HL-60 (cell line): ENCODE data around the gene PROK1.

Experiments used
- DNase-seq, 2 experiments: peaks; one replicate each; pipeline ENCODE4 v3.0.0-alpha.2; 2010 to 2020; ENCODE audit warnings: low read depth in 1 of 2, low spot score in 1 of 2
- H3K27ac ChIP-seq: fragments of 250-450 bp; sonication (Bioruptor Pico); replicated peaks from 2 replicates; pipeline ENCODE4 v1.5.1; 2020; ENCODE audit warnings: mild to moderate bottlenecking, moderate library complexity
- H3K27me3 ChIP-seq: fragments of 250-450 bp; sonication (Bioruptor Pico); 2 replicates; pipeline ENCODE4 v1.5.1; 2021; ENCODE audit warnings: mild to moderate bottlenecking, moderate library complexity; ENCODE audit not compliant: insufficient read depth, poor library complexity, severe bottlenecking
- H3K4me3 ChIP-seq: replicated peaks from 2 replicates; pipeline ENCODE4 v1.5.1; 2011; ENCODE audit warnings: mild to moderate bottlenecking, control low read depth, low read length; ENCODE audit not compliant: insufficient read depth
- CTCF ChIP-seq: IDR thresholded peaks from one replicate; pipeline ENCODE4 v1.5.1; 2011; ENCODE audit warnings: low read length, control low read depth, inconsistent platforms; ENCODE audit not compliant: insufficient read depth
- GABPA ChIP-seq: IDR thresholded peaks from 2 replicates; pipeline ENCODE4 v1.6.1; 2012; ENCODE audit warnings: low read depth
- POLR2AphosphoS5 ChIP-seq: IDR thresholded peaks from 2 replicates; pipeline ENCODE4 v1.6.1; 2012; ENCODE audit warnings: low read depth
- REST ChIP-seq: IDR thresholded peaks from 2 replicates; pipeline ENCODE4 v1.6.1; 2012; ENCODE audit warnings: low read depth; ENCODE audit not compliant: insufficient replicate concordance
- SPI1 ChIP-seq: IDR thresholded peaks from 2 replicates; pipeline ENCODE4 v1.6.1; 2012; ENCODE audit warnings: low read depth, mild to moderate bottlenecking, borderline replicate concordance

PROK1 gene

GRCh38 chr1:110498270-110498669, 47.3 kb downstream of the PROK1 start:
- Histone ChIP-seq H3K4me3 (no peak overlapping the region), H3K27me3 (no peaks in the 10 kb centered on the region), H3K27ac (no peak overlapping the region)
- TF ChIP-seq POLR2AphosphoS5 (no peak), GABPA (no peak), SPI1 (no peak), CTCF (no peak)
- DNase-seq: no peak

DNA sequence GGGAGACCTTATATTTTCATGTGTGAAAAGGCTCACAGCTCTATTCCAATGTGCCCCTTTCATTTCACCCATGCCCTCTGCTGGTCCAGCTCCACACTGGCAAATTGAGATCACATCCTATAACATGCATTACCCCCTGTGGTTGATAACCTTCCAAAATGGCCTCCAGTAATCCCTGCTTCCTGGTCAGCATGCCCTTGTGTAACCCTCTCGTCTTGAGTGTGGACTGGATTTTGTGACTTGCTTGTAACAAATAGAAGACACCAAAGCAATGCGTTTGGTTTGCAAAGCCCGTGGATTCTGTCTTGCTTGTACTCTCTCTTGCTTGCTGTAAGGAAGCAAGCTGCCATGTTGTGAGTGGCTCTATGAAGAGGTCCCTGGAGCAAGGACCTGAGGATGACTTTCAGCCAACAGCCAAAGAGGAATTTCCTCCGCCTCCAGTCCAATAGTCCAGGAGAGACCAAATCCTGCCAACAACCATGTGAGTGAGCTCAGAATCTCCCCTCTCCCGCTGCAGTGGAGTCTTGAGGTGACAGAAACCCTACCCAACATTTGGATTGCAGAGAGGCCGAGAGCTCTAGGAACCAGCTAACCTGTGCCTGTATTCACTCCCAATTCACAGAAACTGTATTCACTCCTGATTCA, 50.7 kb downstream of the PROK1 start:
- TF ChIP-seq CTCF (no peak), GABPA (no peak), SPI1 (no peak), POLR2AphosphoS5 (no peak), REST (no peak)
- Histone ChIP-seq H3K27ac (no peak overlapping the region), H3K4me3 (no peak overlapping the region), H3K27me3 (no peaks in the 10 kb centered on the region)
- no peak for DNase-seq

GRCh38 chr1:110502402-110503151, 51.6 kb downstream of the PROK1 start:
- TF ChIP-seq SPI1 (peak; percentile 99), GABPA (no peak)
- Histone ChIP-seq H3K27ac (no peak overlapping the region), H3K27me3 (no peaks in the 10 kb centered on the region), H3K4me3 (no peak overlapping the region)
- DNase-seq: peak in 1 of 2 experiments; percentile 73

GRCh38 chr1:110503471-110503870, 52.5 kb downstream of the PROK1 start:
- no peaks in the 10 kb centered on the region for H3K27me3 ChIP-seq
- TF ChIP-seq SPI1: no peak
- no peak for DNase-seq
- H3K4me3 ChIP-seq: no peak overlapping the region
- H3K27ac ChIP-seq: no peak overlapping the region

DNA sequence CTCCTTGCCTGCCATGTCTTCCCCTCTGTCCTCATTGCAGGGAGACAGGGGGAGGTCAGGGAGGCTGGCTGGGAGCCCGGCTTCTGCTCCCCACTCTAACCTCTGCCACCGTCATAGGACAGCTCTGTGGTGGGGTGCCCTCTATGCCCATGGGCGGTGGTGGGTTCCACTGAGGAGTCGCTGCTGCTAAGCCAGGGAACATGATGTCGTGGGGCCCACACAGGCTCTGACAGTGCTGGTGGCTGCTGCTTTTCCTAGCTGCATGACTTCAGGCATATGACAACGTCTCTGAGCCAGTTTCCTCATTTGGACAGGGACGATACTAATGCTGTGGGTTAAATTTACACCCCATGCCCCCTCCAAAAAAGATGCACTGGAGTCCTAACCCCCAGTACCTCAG, 53.3 kb downstream of the PROK1 start:
- no peak for DNase-seq
- TF ChIP-seq CTCF: no peak
- H3K27ac ChIP-seq: no peak overlapping the region
- H3K27me3 ChIP-seq: no peaks in the 10 kb centered on the region
- H3K4me3 ChIP-seq: no peak overlapping the region
